OCI-LY3 (cell line): ENCODE results near the gene SNX30.

Experiments
- EZH2phosphoT487 ChIP-seq: fragments of 200-600 bp; shearing (Covaris generic); IDR thresholded peaks from 2 replicates; pipeline ENCODE4 v1.6.1; 2018; ENCODE audit warnings: antibody characterized with exemption, mixed run types, low read depth
- TF ChIP-seq, protein P1 (sequence below): fragments of 200-600, 300-600 bp; sonication (generic); IDR thresholded peaks from 2 replicates; pipeline ENCODE4 v1.5.1; 2014; ENCODE audit warnings: antibody characterized with exemption, low read length, low read depth

- TF ChIP-seq, protein P1, sequence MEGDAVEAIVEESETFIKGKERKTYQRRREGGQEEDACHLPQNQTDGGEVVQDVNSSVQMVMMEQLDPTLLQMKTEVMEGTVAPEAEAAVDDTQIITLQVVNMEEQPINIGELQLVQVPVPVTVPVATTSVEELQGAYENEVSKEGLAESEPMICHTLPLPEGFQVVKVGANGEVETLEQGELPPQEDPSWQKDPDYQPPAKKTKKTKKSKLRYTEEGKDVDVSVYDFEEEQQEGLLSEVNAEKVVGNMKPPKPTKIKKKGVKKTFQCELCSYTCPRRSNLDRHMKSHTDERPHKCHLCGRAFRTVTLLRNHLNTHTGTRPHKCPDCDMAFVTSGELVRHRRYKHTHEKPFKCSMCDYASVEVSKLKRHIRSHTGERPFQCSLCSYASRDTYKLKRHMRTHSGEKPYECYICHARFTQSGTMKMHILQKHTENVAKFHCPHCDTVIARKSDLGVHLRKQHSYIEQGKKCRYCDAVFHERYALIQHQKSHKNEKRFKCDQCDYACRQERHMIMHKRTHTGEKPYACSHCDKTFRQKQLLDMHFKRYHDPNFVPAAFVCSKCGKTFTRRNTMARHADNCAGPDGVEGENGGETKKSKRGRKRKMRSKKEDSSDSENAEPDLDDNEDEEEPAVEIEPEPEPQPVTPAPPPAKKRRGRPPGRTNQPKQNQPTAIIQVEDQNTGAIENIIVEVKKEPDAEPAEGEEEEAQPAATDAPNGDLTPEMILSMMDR: no peak
- TF ChIP-seq EZH2phosphoT487: no peak
Measured at GRCh38 chr9:112817860-112818203, 67.3 kb downstream of the SNX30 start.
